T-helper 1 cell treated with Interleukin-12 subunit alpha and Interleukin-12 subunit beta and Interleukin-4 antibody, amounts not matched to agents 30 μg/mL and 1 μg/mL, for 36 hours (primary cell): ENCODE data around the gene F2RL1.
"Not testable (repeated sequence)": the region's sequence is repeated elsewhere in the genome, so short reads cannot be mapped to it uniquely, and the experiment has no call there.

Source experiments
- H3K27ac Mint-ChIP-seq: one replicate; pipeline ENCODE4 v1.8.0; 2021; ENCODE audit warnings: mild to moderate bottlenecking, mixed read lengths
- H3K27me3 Mint-ChIP-seq: one replicate; pipeline ENCODE4 v1.8.0; 2021; ENCODE audit warnings: low read depth, mixed read lengths
- H3K36me3 Mint-ChIP-seq: one replicate; pipeline ENCODE4 v1.8.0; 2021; ENCODE audit warnings: low read depth, mixed read lengths
- H3K4me1 Mint-ChIP-seq: one replicate; pipeline ENCODE4 v1.8.0; 2021; ENCODE audit warnings: low read depth, mixed read lengths
- H3K4me3 Mint-ChIP-seq: one replicate; pipeline ENCODE4 v1.8.0; 2021; ENCODE audit warnings: mild to moderate bottlenecking, moderate library complexity, mixed read lengths
- H3K9me3 Mint-ChIP-seq: one replicate; pipeline ENCODE4 v1.8.0; 2021; ENCODE audit warnings: mixed read lengths

Gene F2RL1

DNA sequence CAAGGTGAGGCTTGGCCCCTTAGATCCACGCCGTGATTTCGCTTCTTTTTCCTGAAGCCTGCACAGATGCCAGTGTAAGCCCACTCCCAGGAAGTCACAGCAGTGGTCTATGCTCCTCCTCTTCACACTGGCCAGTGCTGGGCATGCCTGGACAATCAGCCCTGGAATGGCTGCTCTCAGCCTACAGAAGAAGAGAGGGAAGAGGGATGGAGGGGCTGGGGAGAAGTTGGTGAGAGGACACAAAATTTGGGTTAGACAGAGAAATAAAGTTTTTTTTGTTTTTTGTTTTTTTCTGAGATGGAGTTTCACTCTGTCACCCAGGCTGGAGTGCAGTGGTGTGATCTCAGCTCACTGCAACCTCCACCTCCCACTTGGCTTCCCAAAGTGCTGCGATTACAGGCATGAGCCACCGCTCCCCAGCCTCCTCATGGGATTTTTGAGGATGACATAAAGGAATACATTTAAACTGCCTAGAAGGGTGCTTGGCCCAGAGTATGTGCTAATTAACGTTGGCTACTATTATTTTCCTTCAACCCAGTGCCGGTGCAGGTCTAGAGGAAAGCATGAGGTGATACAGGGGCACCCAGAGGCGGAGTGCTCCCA is 31.8 kb downstream of the F2RL1 start:
- Mint-ChIP-seq H3K27ac (peak overlapping the region; percentile 85), H3K9me3 (peaks cover 10% of the 10 kb centered on the region)

DNA sequence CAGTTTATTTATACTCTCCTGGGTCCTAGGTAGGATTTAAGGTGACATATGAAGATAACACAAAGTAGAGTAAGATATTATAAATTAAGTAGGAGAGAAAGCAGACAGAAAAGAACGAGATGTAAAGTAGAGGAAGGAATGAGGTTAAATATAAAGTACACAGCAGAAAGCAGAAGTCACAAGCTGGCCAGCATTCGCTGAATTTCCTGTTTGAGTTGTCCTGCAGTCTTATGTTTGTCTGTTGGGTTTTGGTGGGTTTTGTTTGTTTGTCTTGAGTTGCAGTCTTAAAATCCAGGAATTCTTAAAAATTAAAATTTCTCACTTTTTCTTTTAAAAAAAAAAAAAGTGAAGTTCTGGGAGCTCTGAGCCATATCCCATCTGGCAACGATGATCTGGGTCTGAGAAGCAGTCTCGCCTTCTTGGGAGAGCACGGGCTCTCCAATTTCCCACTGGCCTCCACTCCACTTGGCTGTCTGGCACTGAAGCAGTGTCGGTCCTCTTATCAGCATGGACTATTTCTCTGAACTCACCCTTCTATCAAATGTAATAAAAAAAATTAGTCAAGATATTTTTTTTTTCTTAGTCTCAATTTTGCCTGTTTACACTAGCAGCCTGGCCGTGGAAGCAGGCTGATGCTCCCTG is 33.0 kb downstream of the F2RL1 start:
- Mint-ChIP-seq H3K27ac (peak overlapping the region; percentile 85), H3K4me1 (peaks cover 57% of the 10 kb centered on the region), H3K27me3 (no peaks in the 10 kb centered on the region), H3K4me3 (peak overlapping the region; percentile 58), H3K9me3 (peaks cover 22% of the 10 kb centered on the region), H3K36me3 (peaks cover 28% of the 10 kb centered on the region)

More for the DNA sequence above, 31.8 kb downstream of the F2RL1 start:
- peaks cover 45% of the 10 kb centered on the region for H3K4me1 Mint-ChIP-seq
- peaks cover 16% of the 10 kb centered on the region for H3K36me3 Mint-ChIP-seq
- no peaks in the 10 kb centered on the region for H3K27me3 Mint-ChIP-seq
- H3K4me3 Mint-ChIP-seq: peak overlapping the region; percentile 58

DNA sequence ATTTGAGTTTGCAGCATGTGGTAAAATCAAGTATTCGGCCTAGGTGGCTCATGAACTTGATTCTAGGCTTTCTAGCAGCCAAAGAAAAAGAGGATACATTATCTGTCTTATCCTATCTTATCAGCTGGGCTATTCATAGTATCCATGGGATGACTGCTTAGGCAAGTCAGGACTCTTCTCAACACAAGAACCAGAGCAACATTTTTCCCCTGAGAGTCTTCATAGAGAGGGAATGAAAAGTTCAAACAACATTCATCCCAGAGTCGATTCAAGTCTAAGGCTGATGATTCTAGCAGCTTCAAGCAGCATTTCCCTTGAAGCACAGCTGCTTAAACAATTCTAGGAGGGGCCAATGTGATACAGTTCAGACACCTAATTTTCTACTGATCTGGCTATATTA is 33.9 kb downstream of the F2RL1 start:
- H3K27ac Mint-ChIP-seq: no peak overlapping the region
- H3K36me3 Mint-ChIP-seq: peaks cover 28% of the 10 kb centered on the region
- no peaks in the 10 kb centered on the region for H3K27me3 Mint-ChIP-seq
- H3K4me1 Mint-ChIP-seq: peaks cover 57% of the 10 kb centered on the region
- H3K4me3 Mint-ChIP-seq: no peak overlapping the region
- H3K9me3 Mint-ChIP-seq: peaks cover 23% of the 10 kb centered on the region

DNA sequence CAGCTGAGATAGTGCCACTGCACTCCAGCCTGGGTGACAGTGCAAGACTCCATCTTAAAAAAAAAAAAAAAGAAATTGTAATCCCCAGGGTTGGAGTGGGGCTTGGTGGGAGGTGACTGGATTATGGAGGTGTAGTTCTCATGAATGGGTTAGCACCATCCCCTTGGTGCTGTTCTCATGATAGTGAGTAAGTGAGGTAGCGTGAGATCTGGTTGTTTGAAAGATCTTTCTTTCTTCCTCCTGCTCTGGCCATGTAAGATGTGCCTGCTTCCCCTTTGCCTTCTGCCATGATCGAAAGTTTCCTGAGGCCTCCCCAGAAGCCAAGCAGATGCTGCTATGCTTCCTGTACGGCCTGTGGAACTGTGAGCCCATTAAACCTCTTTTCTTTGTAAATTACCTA is 34.9 kb downstream of the F2RL1 start:
- H3K27ac Mint-ChIP-seq, H3K4me3 Mint-ChIP-seq, H3K27me3 Mint-ChIP-seq: not testable (repeated sequence)
- Mint-ChIP-seq H3K9me3 (peaks cover 23% of the 10 kb centered on the region), H3K36me3 (peaks cover 28% of the 10 kb centered on the region), H3K4me1 (peaks cover 57% of the 10 kb centered on the region)

DNA sequence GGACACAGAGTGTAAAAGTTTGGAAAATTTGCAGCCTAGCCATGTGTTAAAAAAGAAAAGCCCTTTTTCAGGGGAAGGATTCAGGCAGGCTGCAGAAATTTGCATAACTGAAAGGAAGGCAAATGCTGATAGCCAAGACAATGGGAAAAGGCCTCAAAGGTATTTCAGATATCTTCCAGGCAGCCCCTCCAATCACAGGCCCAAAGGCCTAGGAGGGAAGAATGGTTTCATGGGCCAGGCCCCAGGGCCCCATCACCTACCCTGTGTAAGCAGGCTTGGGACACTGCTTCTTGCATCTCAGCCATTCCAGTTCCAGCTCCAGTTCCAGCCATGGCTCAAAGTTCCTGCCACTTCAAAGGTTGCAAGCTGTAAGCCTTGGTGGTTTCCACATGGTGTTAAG is 35.8 kb downstream of the F2RL1 start:
- Mint-ChIP-seq H3K4me1 (peaks cover 52% of the 10 kb centered on the region), H3K4me3 (no peak overlapping the region), H3K27me3 (no peaks in the 10 kb centered on the region), H3K36me3 (peaks cover 28% of the 10 kb centered on the region), H3K9me3 (peaks cover 23% of the 10 kb centered on the region), H3K27ac (peak overlapping the region; percentile 29)

DNA sequence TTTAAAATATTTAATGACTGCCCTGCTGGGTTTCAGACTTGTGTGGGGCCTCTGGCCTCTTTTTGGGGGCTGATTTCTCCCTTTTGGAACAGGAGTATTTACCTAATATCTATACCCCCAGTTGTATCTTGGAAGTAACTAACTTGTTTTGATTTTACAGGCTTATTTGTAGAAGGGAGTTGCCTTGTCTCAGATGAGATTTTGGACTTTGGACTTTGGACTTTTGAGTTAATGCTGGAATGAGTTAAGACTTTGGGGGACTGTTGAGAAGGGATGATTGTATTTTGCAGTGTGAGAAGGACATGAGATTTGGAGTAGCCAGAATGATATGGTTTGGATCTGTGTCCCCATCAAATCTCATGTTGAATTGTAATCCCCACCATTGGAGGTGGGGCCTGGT is 36.7 kb downstream of the F2RL1 start:
- Mint-ChIP-seq H3K27ac (peak overlapping the region; percentile 95), H3K4me3 (peak overlapping the region; percentile 53), H3K36me3 (peaks cover 25% of the 10 kb centered on the region), H3K9me3 (peaks cover 23% of the 10 kb centered on the region), H3K4me1 (peaks cover 45% of the 10 kb centered on the region)
- H3K27me3 Mint-ChIP-seq: not testable (repeated sequence)

DNA sequence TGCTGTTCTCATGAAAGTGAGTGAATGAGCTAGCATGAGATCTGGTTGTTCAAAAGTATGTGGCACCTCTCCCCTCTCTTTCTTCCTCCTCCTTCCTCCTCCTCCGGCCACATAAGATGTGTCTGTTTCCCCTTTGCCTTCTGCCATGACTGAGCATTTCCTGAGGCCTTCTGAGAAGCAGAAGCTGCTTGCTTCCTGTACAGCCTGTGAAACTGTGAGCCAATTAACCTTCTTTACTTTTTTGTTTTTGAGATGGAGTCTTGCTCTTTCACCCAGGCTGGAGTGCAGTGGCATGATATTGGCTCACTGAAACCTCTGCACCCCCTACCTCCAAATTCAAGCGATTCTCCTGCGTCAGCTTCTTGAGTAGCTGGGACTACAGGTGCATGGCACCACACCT is 37.1 kb downstream of the F2RL1 start:
- Mint-ChIP-seq H3K4me3 (peak overlapping the region; percentile 53), H3K36me3 (peaks cover 25% of the 10 kb centered on the region), H3K4me1 (peaks cover 40% of the 10 kb centered on the region), H3K27me3 (no peaks in the 10 kb centered on the region), H3K9me3 (peaks cover 23% of the 10 kb centered on the region), H3K27ac (peak overlapping the region; percentile 95)

DNA sequence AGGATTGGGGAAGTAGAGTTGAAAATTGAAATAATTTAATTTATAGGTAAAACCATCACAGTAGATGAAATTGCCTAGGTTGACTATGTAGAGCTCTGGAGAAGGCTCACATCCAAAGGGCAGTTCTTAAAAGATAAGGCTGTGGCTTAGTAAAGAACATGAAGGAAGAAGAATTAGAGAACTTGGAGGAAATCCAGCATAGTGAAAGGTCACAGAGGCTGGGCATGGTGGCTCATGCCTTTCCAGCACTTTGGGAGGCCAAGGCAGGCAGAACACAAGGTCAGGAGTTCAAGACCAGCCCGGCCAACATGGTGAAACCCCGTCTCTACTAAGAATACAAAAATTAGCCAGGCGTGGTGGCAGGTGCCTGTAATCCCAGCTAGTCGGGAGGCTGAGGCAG is 38.0 kb downstream of the F2RL1 start:
- Mint-ChIP-seq H3K9me3 (peaks cover 23% of the 10 kb centered on the region), H3K4me1 (peaks cover 32% of the 10 kb centered on the region), H3K27ac (peak overlapping the region; percentile 95), H3K36me3 (peaks cover 23% of the 10 kb centered on the region)
- not testable (repeated sequence) for H3K4me3 Mint-ChIP-seq, H3K27me3 Mint-ChIP-seq

DNA sequence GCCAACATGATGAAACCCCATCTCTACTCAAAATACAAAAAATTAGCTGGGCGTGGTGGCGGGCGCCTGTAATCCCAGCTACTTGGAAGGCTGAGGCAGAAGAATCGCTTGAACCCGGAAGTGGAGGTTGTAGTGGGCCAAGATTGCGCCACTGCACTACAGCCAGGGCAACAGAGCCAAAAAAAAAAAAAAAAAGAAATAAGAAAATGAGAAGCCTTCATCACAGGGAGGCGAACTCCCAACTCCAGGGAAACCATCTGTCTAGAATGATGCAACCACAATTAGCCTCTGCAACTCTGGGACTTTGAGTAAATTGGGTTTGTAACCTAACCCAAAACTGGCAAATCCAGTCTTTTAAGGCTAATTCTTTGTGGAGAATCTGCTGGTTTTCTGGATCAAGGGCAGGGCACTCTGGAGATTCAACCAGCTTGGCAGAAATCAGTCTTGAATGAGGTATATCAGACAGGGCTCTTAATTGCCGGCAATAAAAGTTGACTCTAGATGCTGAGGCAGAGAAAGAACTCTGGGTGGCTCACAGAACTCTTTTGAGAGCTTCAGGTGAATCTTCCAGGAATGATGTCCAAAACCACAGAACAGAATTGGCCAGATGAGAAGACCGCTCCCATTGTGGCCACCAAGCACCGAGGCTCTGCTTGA is 40.9 kb downstream of the F2RL1 start:
- no peak overlapping the region for H3K27ac Mint-ChIP-seq
- H3K4me1 Mint-ChIP-seq: peaks cover 15% of the 10 kb centered on the region
- H3K36me3 Mint-ChIP-seq: peaks cover 15% of the 10 kb centered on the region
- no peaks in the 10 kb centered on the region for H3K27me3 Mint-ChIP-seq
- peaks cover 16% of the 10 kb centered on the region for H3K9me3 Mint-ChIP-seq
- H3K4me3 Mint-ChIP-seq: no peak overlapping the region

DNA sequence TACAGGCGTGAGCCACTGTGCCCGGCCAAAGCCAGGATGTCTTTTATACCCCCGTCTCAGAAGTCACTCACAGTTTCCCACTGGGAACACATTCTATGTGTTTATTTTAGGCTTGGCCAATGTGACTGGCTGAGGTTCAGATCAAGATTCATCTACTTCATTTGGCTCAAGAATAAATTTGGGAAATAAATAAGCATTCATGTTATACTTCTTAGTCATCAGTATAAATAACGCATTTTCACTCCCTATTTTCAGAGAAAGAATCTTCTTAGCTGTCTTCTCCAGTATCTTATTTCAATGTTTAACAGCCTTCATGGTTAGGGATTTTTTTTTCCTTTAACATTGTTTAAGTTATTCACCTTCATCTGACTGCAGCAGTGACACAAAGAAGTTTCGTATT is 42.8 kb downstream of the F2RL1 start:
- no peak overlapping the region for H3K27ac Mint-ChIP-seq
- no peak overlapping the region for H3K4me3 Mint-ChIP-seq
- H3K27me3 Mint-ChIP-seq: no peaks in the 10 kb centered on the region
- peaks cover 2% of the 10 kb centered on the region for H3K36me3 Mint-ChIP-seq
- H3K9me3 Mint-ChIP-seq: peaks cover 3% of the 10 kb centered on the region
- H3K4me1 Mint-ChIP-seq: peaks cover 2% of the 10 kb centered on the region

DNA sequence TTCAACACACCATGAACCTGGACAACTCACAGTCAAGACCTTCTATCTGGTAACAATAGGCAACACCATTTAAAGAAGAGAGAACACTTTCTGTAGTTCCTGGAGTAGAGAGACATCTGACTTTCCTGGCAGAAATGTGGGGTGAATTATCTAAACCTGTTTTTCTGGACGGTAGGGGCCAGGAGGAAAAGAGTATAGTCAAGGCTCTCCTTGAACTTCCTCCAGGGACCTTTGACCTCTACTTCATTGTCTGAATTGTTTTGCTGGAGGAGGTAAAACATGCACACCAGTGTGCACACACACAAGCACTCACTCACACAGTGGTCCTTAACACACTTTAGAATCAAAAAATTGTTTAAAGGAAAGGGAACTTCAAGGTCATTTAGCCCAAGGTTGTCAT is 44.2 kb downstream of the F2RL1 start:
- no peaks in the 10 kb centered on the region for H3K27me3 Mint-ChIP-seq
- H3K4me3 Mint-ChIP-seq: no peak overlapping the region
- no peaks in the 10 kb centered on the region for H3K4me1 Mint-ChIP-seq
- H3K9me3 Mint-ChIP-seq: no peaks in the 10 kb centered on the region
- H3K36me3 Mint-ChIP-seq: no peaks in the 10 kb centered on the region
- no peak overlapping the region for H3K27ac Mint-ChIP-seq

DNA sequence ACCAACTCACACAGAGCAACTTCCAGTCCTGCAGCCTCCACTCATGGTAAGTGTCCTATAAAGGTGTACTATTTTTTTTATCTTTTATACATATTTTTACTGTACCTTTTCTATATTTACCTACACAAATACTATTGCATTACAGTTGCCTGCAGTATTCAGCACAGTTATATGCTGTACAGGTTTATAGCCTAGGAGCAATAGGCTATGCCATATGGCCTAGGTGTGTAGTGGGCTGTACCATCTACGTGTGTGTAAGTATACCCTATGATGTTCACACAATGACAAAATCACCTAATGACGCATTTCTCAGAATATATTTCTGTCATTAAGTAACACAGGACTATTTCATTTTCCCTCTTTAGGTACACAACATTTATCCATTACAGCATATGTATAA is 47.7 kb downstream of the F2RL1 start:
- no peak overlapping the region for H3K27ac Mint-ChIP-seq
- no peaks in the 10 kb centered on the region for H3K36me3 Mint-ChIP-seq
- H3K9me3 Mint-ChIP-seq: no peaks in the 10 kb centered on the region
- H3K27me3 Mint-ChIP-seq: no peaks in the 10 kb centered on the region
- no peak overlapping the region for H3K4me3 Mint-ChIP-seq
- H3K4me1 Mint-ChIP-seq: no peaks in the 10 kb centered on the region

DNA sequence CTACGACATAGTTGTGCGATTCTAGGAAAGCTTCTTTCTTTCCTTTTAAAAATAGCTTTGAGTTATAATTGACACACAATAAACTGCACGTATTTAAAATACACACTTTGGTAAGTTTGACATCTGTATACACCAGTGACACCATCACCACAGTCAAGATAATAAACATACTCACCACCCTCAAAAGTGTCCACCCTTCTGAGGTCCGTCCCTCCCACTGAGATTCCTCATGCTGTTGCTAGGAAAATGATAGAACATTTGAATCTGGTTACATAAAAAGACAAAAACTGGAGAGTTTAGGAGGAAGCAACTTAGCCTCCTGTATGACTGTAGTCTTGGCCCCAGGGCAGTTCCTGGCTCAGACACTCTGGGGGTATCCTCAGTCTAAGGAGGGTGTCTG is 48.2 kb downstream of the F2RL1 start:
- Mint-ChIP-seq H3K36me3 (no peaks in the 10 kb centered on the region), H3K27ac (no peak overlapping the region)

DNA sequence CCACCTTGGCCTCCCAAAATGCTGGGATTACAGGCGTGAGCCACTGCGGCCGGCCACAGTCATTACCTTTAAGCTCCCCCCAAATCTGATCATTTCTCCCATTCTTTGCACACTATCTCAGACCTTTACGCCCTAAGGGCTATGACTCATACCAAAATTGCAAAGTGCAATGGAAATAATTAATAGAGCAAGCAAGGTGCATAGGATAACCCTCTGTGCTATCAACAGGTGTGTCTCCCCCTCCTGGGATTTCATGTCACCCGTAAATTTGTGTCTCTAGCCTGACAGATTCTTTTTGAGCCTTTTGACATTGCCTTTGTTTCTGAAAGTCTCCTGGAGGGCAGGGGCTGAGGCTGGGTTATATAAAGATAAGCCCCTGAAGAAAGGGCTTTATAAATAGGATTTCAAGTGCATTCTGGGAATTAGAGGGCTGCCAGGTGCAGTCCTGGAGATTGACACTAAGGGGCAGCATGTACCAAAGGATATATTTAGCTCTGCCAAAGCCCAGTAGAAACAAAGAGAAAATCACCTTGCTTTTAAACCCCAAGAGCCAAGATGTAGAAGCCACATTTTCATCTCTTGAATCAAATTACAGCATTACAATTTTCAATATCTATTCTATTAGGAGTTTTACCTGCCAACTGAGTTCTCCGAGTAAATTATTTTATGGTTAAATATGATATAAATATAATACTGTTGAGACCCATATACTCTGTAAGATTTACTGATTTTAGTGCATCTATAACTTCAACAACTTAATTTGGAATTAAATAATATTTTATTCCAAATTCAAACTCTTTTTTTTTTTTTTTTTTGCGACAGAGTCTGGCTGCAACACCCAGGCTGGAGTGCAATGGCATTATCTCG is 49.2 kb downstream of the F2RL1 start:
- no peak overlapping the region for H3K4me3 Mint-ChIP-seq
- no peaks in the 10 kb centered on the region for H3K9me3 Mint-ChIP-seq
- no peaks in the 10 kb centered on the region for H3K27me3 Mint-ChIP-seq
- no peak overlapping the region for H3K27ac Mint-ChIP-seq
- H3K4me1 Mint-ChIP-seq: no peaks in the 10 kb centered on the region
- H3K36me3 Mint-ChIP-seq: no peaks in the 10 kb centered on the region

More for the DNA sequence above, 48.2 kb downstream of the F2RL1 start:
- Mint-ChIP-seq H3K4me3 (no peak overlapping the region), H3K4me1 (no peaks in the 10 kb centered on the region), H3K27me3 (no peaks in the 10 kb centered on the region), H3K9me3 (no peaks in the 10 kb centered on the region)
